H1 (cell line): ENCODE measurements around the gene MACROD2.

Source experiments
- ATF2 ChIP-seq: IDR thresholded peaks from 2 replicates; pipeline ENCODE4 v1.6.1; 2012; ENCODE audit warnings: low read length, inconsistent platforms
- CBX8 ChIP-seq: fragments of 300-800, 300-1000 bp; sonication (generic); IDR thresholded peaks from 2 replicates; pipeline ENCODE4 v1.7.1; 2016; ENCODE audit warnings: low read depth, low read length, borderline replicate concordance
- CTCF ChIP-seq, 3 experiments: IDR thresholded peaks; 1 replicate in 2 of 3; 2 replicates in 1 of 3; pipeline versions ENCODE4 v1.5.1 to v1.6.1; 2011; ENCODE audit warnings: low read length in 3 of 3, mild to moderate bottlenecking in 3 of 3, inconsistent platforms in 2 of 3, low read depth in 1 of 3, moderate library complexity in 1 of 3; ENCODE audit not compliant: insufficient read depth in 1 of 3; ENCODE audit errors: control extremely low read depth in 1 of 3
- EZH2 ChIP-seq: fragments of 200-600 bp; sonication (generic); IDR thresholded peaks from 2 replicates; pipeline ENCODE4 v1.7.1; 2012; ENCODE audit warnings: low read depth, mild to moderate bottlenecking, moderate library complexity, low read length, inconsistent platforms; ENCODE audit not compliant: severe bottlenecking
- HDAC2 ChIP-seq, 2 experiments: fragments of 300-600 bp in 1 of 2; sonication (generic) in 1 of 2; IDR thresholded peaks; 2 replicates each; pipeline ENCODE4 v1.6.1; 2011 to 2012; ENCODE audit warnings: low read depth in 2 of 2, low read length in 2 of 2, mild to moderate bottlenecking in 2 of 2, moderate library complexity in 2 of 2, borderline replicate concordance in 1 of 2, inconsistent platforms in 1 of 2
- POLR2A ChIP-seq, 2 experiments: IDR thresholded peaks; 1 replicate in 1 of 2; 2 replicates in 1 of 2; pipeline ENCODE4 v1.6.1; 2011; ENCODE audit warnings: low read depth in 2 of 2, low read length in 2 of 2, mild to moderate bottlenecking in 2 of 2; ENCODE audit errors: control extremely low read depth in 1 of 2
- SIN3A ChIP-seq, 2 experiments: IDR thresholded peaks in 1 of 2; conservative IDR thresholded peaks in 1 of 2; 2 replicates each; pipeline ENCODE4 v1.6.1; 2011 to 2012; ENCODE audit warnings: low read length in 2 of 2, improper control_type of control experiment in 1 of 2, low read depth in 1 of 2, mild to moderate bottlenecking in 1 of 2
- ZNF274 ChIP-seq: IDR thresholded peaks from 2 replicates; pipeline ENCODE4 v1.7.0; 2012; ENCODE audit warnings: low read length, borderline replicate concordance; ENCODE audit errors: extremely low read depth

GRCh38 chr20:15831201-15831600 is 1835.9 kb downstream of the MACROD2 start:
- TF ChIP-seq ZNF274: no peak
- no peak for TF ChIP-seq CBX8
- no peak for TF ChIP-seq CTCF (IDR thresholded peaks at IDR 0.05; ENCODE audit: control extremely low read depth in 1 of 3, insufficient read depth in 1 of 3, low read depth in 1 of 3, low read length in 3 of 3)
- no peak for TF ChIP-seq HDAC2 (IDR thresholded peaks at IDR 0.05; ENCODE audit: borderline replicate concordance in 1 of 2, low read depth in 2 of 2, low read length in 2 of 2)
- no peak for TF ChIP-seq EZH2
- TF ChIP-seq POLR2A (IDR thresholded peaks at IDR 0.05; ENCODE audit: control extremely low read depth in 1 of 2, low read depth in 2 of 2, low read length in 2 of 2): no peak
- no peak for TF ChIP-seq SIN3A (conservative IDR thresholded peaks at IDR 0.05 in 1 of 2, IDR thresholded peaks at IDR 0.05 in 1 of 2; ENCODE audit: low read depth in 1 of 2, low read length in 2 of 2)
- no peak for TF ChIP-seq ATF2
